Prostate gland (tissue), 2 donors: ENCODE measurements around the gene CCDC78. TPM values are rescaled to one million over a fixed set of nuclear protein-coding genes. Genes with fewer than 3 reads are reported as not detected.

ENCODE experiments used
- DNase-seq: peaks from one replicate; pipeline ENCODE4 v3.0.0-alpha.2; 2019; ENCODE audit warnings: low spot score
- H3K27ac ChIP-seq, 2 donors: fragments of 200-600 bp; sonication (generic); 2 replicates each; pipeline ENCODE4 v1.5.1; 2017 to 2019
- H3K27me3 ChIP-seq: fragments of 200-600 bp; sonication (generic); replicated peaks from 2 replicates; pipeline ENCODE4 v1.5.1; 2019; ENCODE audit not compliant: insufficient read depth
- H3K36me3 ChIP-seq, 2 donors: fragments of 200-600 bp; sonication (generic); 1 replicate in 1 of 2; 2 replicates in 1 of 2; pipeline versions ENCODE4 v1.5.1 to v1.8.1; 2017 to 2019
- H3K4me1 ChIP-seq: fragments of 200-600 bp; sonication (generic); replicated peaks from 2 replicates; pipeline ENCODE4 v1.5.1; 2019
- H3K4me3 ChIP-seq, 2 donors: fragments of 200-600 bp; sonication (generic); 2 replicates each; pipeline ENCODE4 v1.5.1; 2017 to 2019
- H3K9me3 ChIP-seq: fragments of 200-600 bp; sonication (generic); 2 replicates; pipeline ENCODE4 v1.5.1; 2017
- POLR2A ChIP-seq: fragments of 450-650 bp; IDR thresholded peaks from one replicate; pipeline ENCODE4 v1.6.1; 2016; ENCODE audit warnings: antibody characterized with exemption, mild to moderate bottlenecking
- POLR2AphosphoS5 ChIP-seq: sonication (generic); formaldehyde crosslinking; IDR thresholded peaks from one replicate; pipeline ENCODE4 v1.6.1; 2017; ENCODE audit warnings: antibody characterized with exemption
- WGBS: methylation state at CpG from one replicate; pipeline ENCODE4 v1.1.5; 2018; 5-methylcytosine and 5-hydroxymethylcytosine counted together
- intact Hi-C: fragments of 100-400 bp; cut with DNase I; formaldehyde crosslinking; loops from one replicate; pipeline ENCODE4 v1.14.2; 2022
- total RNA-seq, 2 donors: library from RNA; depleted of rRNA; stranded (reverse); fragments of >200 nt; gene quantifications; one replicate each; pipeline ENCODE4 v1.1.0, GENCODE V29; 2016
- TF ChIP-seq, protein P1 (sequence below), 4 experiments: fragments of 200-600 bp in 2 of 4; fragments of 450-650 bp in 2 of 4; sonication (generic) in 2 of 4; IDR thresholded peaks; 1 replicate in 3 of 4; 2 replicates in 1 of 4; pipeline ENCODE4 v1.5.1; 2016 to 2019; ENCODE audit warnings: antibody characterized with exemption in 4 of 4, mild to moderate bottlenecking in 2 of 4, moderate library complexity in 2 of 4

Gene CCDC78
- total RNA-seq, 2 donors from 2014 or later: 2.3 to 3.0 TPM

- H3K9me3 ChIP-seq: no peaks in the 10 kb centered on the region
- H3K4me1 ChIP-seq: peaks cover 18% of the 10 kb centered on the region
- H3K4me3 ChIP-seq: peak overlapping the region; percentile 31 to 37
- no peaks in the 10 kb centered on the region for H3K27me3 ChIP-seq
- no peak overlapping the region for H3K27ac ChIP-seq
- intact Hi-C loops: no loop called here
- WGBS: under 1% methylated on average over 50 of the region's 61 CpGs
- TF ChIP-seq, protein P1, sequence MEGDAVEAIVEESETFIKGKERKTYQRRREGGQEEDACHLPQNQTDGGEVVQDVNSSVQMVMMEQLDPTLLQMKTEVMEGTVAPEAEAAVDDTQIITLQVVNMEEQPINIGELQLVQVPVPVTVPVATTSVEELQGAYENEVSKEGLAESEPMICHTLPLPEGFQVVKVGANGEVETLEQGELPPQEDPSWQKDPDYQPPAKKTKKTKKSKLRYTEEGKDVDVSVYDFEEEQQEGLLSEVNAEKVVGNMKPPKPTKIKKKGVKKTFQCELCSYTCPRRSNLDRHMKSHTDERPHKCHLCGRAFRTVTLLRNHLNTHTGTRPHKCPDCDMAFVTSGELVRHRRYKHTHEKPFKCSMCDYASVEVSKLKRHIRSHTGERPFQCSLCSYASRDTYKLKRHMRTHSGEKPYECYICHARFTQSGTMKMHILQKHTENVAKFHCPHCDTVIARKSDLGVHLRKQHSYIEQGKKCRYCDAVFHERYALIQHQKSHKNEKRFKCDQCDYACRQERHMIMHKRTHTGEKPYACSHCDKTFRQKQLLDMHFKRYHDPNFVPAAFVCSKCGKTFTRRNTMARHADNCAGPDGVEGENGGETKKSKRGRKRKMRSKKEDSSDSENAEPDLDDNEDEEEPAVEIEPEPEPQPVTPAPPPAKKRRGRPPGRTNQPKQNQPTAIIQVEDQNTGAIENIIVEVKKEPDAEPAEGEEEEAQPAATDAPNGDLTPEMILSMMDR (IDR thresholded peaks at IDR 0.05): no peak
- TF ChIP-seq POLR2A (no peak), POLR2AphosphoS5 (no peak)
- no peak for DNase-seq
- no peaks in the 10 kb centered on the region for H3K36me3 ChIP-seq
Measured at GRCh38 chr16:727291-727977, 1.2 kb upstream of the CCDC78 start.

DNA sequence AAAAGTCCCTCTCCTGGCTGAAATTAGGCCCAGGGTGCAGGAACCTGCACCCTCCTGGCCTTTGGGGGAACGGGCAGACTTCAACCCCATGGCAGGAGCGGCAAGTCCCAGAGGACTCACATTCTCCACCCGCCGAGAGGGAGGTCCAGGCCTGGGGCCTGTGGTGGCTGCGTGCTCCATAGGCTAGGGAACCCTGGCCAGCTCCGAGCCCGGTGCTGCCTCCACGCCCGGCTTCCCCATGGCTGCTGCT lies 130 bp downstream of the CCDC78 start:
- Histone ChIP-seq H3K4me1 (peaks cover 24% of the 10 kb centered on the region), H3K27me3 (no peaks in the 10 kb centered on the region), H3K36me3 (no peaks in the 10 kb centered on the region), H3K27ac (no peak overlapping the region), H3K4me3 (no peak overlapping the region), H3K9me3 (no peaks in the 10 kb centered on the region)
- TF ChIP-seq, protein P1 (IDR thresholded peaks at IDR 0.05): no peak
- TF ChIP-seq POLR2AphosphoS5: no peak
- no peak for TF ChIP-seq POLR2A
- intact Hi-C loops: no loop called here
- 23% methylated on average over 8 of the region's 9 CpGs for WGBS
- DNase-seq: no peak

- Histone ChIP-seq H3K27ac (no peak overlapping the region), H3K4me3 (no peak overlapping the region), H3K27me3 (no peaks in the 10 kb centered on the region), H3K36me3 (no peaks in the 10 kb centered on the region), H3K4me1 (peaks cover 24% of the 10 kb centered on the region), H3K9me3 (no peaks in the 10 kb centered on the region)
- intact Hi-C loops: no loop called here
- TF ChIP-seq POLR2AphosphoS5 (no peak), POLR2A (no peak)
- TF ChIP-seq, protein P1 (IDR thresholded peaks at IDR 0.05): no peak
- no peak for DNase-seq
- WGBS: 62% methylated on average over 16 of the region's 23 CpGs
Measured at GRCh38 chr16:725463-726187, 618 bp downstream of the CCDC78 start.

- no peak for DNase-seq
- TF ChIP-seq POLR2AphosphoS5 (no peak), POLR2A (no peak)
- TF ChIP-seq, protein P1 (IDR thresholded peaks at IDR 0.05): no peak
- Histone ChIP-seq H3K27ac (no peak overlapping the region), H3K9me3 (no peaks in the 10 kb centered on the region), H3K36me3 (no peaks in the 10 kb centered on the region), H3K4me1 (peaks cover 30% of the 10 kb centered on the region), H3K27me3 (no peaks in the 10 kb centered on the region), H3K4me3 (no peak overlapping the region)
- WGBS: no CpG with 5 or more reads among the region's 7 CpGs
- intact Hi-C loops: no loop called here
Measured at GRCh38 chr16:725041-725376, 1.2 kb downstream of the CCDC78 start.
